Globus pallidus (tissue), 1 donor: ENCODE measurements around the gene SPON2.
A peak's percentile ranks its signal among the peaks of the same experiment; 100 is the strongest.

Experiments
- DNase-seq: peaks from one replicate; pipeline ENCODE4 v3.0.0-alpha.2; 2015; ENCODE audit warnings: low spot score

Gene SPON2

DNA sequence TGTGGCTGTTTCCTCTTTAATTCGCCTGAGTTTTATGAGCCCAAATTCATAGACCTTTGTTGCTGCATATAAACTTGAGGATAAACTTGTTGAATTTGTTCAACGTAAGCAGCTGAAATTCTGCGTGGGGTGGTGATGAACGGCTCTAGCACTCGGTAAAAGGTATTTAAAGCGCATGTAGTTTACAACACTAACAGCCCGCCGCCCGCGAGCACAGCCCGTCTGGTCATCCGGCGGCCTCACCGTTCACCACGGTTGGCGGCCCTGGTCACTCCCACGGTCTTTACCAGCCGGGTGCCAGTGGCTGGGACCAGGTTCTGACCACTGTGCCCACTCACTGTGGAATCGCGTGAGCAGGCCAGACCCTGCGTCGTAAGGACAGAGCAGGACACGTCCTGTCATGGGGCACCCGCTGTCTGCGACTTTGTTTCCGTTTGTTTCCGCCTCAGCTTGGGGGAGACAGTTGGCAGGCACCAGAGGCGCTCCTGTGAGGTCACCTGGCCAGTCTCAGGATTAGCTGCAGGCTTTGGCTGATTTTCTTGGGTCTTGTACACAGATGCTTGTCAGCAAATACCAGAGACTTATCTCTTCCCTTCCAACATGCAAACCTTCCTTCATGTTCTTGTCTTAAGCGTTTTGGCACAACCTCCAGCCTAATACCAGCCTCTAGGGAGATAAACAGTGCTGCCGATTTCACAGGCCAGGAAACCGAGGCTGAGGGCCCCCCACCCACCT lies 36.8 kb upstream of the SPON2 start:
- no peak for DNase-seq

DNA sequence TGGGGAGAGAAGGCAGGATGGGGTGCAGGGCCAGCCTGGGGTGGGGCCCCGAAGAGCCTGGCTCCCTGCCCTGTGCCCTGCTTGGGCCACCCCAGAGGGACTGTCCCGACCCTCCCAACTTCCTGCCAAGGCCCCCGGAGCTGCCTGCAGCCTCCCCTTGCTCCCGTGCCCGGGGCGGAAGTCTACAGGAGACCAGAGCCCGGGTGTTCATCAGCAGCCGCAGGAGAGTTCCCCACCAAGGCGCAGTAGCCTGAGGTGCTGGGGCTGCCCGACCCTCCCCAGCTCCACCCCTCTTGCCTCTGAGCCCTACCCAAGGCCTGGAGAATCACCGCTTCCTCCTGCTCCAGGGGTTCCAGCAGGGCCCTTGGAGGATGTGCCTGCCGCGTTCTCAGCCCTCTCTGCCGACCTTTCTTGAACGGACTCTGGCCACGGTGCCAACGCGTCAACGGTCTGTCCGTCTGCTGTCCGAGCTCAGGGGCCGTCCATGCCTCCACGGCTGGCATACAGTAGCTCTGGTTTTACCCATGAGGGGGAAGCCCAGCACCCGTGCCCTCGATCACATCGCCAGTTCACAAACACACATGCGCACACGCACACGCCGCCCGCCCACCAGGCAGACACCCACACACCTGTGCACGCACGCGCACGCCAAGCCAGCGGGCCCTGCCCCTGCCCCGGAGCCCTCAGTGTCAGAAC lies 36.0 kb upstream of the SPON2 start:
- no peak for DNase-seq

GRCh38 chr4:1207603-1208265 lies 35.4 kb upstream of the SPON2 start:
- DNase-seq, result peak; percentile 85

GRCh38 chr4:1207157-1207470 lies 34.7 kb upstream of the SPON2 start:
- no peak for DNase-seq

DNA sequence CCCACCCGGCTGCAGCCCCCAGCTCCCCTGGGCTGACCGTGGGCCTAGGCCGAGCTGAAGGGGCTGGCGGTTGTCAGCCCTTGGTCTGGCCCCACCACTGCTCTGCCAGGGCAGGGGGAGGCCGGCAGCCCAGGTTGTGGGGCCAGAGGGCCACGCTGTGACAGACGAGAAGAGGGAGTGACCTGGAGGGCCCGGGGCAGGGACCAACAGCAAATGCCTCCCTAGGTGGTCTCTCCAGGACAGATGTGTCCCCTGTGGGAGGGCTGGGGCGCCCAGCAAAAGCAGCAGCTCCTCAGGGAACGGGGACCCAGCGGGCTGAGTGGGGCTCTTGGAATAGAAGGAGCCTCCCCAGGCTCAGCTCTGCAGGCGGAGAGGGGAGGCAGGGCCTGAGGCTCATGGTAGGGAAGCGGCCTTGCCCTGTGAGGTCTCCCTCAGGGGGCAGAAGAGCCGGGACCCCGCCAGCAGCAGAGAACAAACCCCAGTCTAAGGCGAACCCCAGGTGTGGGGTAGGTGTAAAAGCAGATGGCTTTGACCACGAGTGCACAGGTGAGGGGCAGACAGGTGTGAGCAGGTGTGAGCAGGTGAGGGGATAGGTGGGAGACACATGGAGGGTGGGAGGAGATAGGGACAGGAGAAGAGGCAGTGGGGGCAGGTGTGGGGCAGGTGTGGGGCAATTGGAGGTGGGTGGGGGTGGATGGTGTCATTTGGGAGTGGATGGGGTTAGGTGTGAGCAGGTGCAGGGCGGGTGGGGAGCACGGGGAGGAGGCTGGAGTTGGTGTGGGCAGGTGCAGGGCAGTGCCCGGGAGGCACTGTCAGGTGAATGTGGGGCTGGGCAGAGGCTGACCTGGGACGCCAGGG lies 34.1 kb upstream of the SPON2 start:
- DNase-seq, result no peak

DNA sequence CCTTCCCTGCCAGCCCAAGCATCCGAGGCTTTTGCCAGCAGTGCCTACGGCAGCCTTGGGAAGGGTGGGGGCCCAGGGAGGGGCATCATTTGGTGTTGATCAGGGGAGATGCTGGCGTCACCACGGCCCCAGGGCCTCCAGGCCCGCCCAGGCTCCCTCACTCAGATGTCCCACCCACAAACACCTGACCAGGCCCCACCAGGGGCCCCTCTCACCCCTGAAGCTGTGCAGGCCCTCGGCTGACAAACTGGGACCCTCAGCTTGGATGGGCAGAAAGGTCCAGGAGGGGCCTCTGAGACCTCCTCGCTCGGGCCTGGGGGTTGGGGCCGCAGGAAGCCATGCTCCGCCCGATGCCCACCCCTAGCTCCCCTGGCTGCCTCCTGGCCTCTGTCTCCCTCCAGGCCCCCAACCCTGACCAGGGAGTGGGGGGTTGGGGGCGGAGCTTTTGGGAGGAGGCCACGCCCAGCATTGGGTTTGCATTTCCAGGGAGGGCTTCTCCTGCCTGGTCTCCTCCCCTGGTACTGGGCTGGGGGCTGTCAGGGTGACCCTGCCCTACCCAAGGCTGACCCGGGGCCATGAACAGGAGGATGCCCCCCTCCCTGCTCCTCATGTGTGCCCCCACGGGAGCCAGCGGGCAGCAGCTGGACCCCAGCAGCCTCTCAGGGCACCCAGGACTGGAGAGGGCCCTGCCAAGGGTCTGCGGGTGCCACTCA lies 33.4 kb upstream of the SPON2 start:
- no peak for DNase-seq

- DNase-seq, result no peak
Measured at GRCh38 chr4:1204828-1205585, 32.6 kb upstream of the SPON2 start.

DNA sequence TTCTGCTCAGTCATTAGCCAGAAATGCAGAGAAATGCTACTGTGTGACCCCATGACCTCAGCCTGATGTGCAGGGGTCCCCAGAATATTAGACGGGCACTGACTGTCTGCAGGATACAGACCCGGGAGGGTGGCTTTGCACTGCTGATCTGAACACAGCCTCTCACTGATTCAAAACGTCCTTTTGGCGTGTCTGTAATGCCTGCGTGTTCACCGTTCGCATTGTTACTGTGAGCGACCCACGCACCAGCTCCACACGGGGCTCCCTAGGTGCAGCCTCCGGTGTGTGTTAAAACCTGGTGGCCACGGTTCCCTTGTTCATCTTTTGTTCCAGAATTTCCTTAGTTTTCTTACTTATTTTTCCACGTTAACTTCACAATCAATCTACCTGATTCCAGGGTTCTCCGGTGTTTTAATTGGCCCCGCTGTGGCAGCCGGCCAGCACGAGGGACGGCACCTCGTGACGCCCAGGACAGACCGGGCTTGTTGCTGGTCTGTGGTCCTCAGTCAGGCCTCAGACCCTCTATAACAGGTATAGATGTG lies 32.0 kb upstream of the SPON2 start:
- DNase-seq, result no peak

DNA sequence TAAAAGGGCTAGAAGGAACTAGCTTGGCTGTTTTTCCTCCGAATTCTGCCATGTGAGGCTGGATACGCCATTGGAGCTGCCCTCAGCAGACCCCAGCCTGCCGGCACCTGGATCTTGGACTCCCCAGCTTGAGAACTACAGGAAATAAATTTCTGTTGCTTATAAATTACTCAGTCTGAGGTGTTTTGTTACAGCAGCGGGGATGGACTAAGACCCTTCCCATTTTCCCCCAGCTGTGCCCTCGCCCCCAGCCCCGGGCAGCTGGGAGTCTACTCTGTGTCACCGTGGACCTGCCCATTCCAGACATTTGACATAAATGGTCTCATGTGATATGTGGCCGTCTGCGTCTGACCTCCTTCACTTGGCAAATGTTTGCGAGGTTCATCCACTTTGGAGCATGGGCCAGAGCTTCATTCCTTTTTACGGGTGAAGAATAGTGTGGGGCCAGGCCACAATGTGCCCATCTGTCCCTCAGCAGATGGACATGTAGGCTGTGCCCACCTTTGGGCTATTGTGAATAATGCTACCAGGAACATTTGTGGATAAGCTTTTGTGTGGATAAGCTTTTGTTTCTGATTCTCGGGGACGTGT lies 30.7 kb upstream of the SPON2 start:
- DNase-seq, result no peak

GRCh38 chr4:1202526-1203011 lies 30.2 kb upstream of the SPON2 start:
- DNase-seq, result no peak

GRCh38 chr4:1201851-1202525 lies 29.6 kb upstream of the SPON2 start:
- DNase-seq, result no peak

DNA sequence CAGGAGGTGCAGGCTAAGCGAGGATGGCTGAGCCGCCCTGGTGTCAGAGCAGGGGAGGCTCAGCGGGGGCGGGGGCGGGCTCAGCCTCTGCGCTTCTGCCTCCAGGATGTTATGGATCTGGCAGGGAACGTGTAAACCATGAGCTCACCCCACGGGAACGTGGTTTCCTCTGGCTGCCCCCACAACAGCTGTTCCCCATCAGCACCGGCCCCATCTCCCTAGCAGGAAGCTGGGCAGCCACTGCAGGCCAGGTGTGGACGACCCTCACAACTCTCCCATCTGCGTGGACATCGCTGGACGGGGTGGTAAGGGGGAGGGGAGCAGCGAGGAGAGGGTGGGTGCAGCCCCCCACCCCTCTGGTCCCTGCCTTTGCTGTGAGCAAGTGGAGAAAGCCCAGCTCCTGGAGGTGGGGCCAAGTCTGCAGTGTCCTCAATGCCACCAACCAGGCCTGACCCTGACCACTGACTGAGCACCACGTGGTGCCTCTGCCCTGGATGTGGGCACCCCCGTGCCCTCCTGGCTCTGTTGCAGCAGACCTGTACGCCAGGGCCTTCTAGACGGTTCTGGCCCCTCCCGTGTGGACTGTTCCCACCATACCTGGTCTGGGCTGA lies 28.1 kb upstream of the SPON2 start:
- no peak for DNase-seq

GRCh38 chr4:1199556-1200331 lies 27.4 kb upstream of the SPON2 start:
- DNase-seq, result no peak

DNA sequence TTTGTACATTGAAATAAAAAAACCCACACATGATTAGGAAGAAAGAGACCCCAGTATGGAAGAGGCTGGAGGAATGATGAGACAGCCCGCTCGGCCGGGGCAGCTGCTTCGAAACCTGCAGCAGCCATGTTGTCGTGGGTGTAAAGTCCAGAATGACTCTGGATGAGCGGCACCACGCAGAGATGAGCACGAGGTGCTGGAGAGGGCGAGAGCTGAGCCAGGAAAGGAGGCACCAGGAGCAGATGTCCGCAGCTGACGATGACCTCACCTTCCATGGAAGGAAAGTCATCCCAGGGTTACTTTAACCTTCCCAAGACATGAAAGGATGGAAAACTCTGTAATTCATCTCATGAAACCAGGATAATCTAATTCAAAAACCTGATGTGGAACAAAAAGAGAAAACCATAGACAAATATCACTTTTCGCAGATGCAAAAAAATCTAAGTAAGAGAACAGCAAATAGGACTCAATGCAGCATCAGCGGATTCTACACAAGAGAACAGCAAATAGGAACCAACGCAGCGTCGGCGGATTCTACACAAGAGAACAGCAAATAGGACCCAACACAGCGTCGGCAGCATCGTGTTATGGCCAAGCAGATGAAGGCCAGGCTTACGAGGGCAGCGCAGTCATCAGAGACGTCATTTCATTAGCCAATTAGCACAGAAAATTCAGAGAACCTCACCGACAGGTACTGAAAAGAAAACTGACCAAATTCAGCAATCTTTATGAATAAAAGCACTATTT lies 25.9 kb upstream of the SPON2 start:
- no peak for DNase-seq

- no peak for DNase-seq
Measured at GRCh38 chr4:1196421-1197183, 24.2 kb upstream of the SPON2 start.

DNA sequence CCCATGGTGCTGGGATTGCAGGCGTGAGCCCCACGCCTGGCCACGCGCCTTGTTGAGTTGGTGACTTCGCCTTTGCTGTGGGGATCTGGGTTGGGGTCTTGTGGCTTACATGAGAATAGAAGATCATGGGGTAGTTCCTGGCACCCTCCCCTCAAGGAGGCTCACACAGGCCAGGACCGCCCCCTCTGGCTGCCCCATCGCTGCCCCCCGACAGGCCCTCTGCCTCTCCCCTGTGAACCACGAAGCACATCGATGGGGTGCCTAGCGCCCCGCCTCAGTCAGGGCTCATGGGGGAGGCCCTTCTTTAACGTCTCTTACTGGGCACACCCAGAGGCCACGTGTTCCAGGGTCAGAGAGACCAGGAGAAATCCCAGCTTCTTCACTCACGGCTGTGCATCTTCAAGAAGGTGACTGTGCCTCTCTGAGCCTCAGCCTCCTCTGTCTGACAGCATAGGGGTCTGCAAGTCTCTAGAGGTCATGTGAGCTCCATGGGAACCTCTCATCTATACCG lies 23.6 kb upstream of the SPON2 start:
- no peak for DNase-seq
